A549 (cell line): Measurements from ENCODE around the gene QSOX1.

Source experiments
- BHLHE40 ChIP-seq: IDR thresholded peaks from 2 replicates; pipeline ENCODE4 v1.6.1; 2012; ENCODE audit warnings: low read depth, low read length, inconsistent platforms
- CEBPB ChIP-seq, 2 experiments: fragments of >200 bp in 1 of 2; sonication (Bioruptor Twin) in 1 of 2; formaldehyde crosslinking in 1 of 2; IDR thresholded peaks; 2 replicates each; pipeline ENCODE4 v1.6.1; 2012 to 2016
- EP300 ChIP-seq, 2 experiments: fragments of >200 bp; sonication (Bioruptor Twin); formaldehyde crosslinking; IDR thresholded peaks; 2 replicates in 1 of 2; 3 replicates in 1 of 2; pipeline ENCODE4 v1.6.1; 2016 to 2017
- HDAC2 ChIP-seq: fragments of 200-600 bp; sonication (generic); IDR thresholded peaks from 2 replicates; pipeline ENCODE4 v1.6.1; 2016
- MAFK ChIP-seq: fragments of 450-650 bp; IDR thresholded peaks from 2 replicates; pipeline ENCODE4 v1.6.1; 2014; ENCODE audit not compliant: partially characterized antibody
- POLR2A ChIP-seq: IDR thresholded peaks from 2 replicates; pipeline ENCODE4 v1.6.1; 2012; ENCODE audit warnings: mild to moderate bottlenecking, low read length
- RAD21 ChIP-seq, 2 experiments: fragments of >200 bp in 1 of 2; sonication (Bioruptor Twin) in 1 of 2; formaldehyde crosslinking in 1 of 2; IDR thresholded peaks in 1 of 2; conservative IDR thresholded peaks in 1 of 2; 2 replicates in 1 of 2; 3 replicates in 1 of 2; pipeline ENCODE4 v1.6.1; 2012 to 2018; ENCODE audit warnings: inconsistent platforms in 1 of 2
- RFX5 ChIP-seq: fragments of 450-650 bp; IDR thresholded peaks from 2 replicates; pipeline ENCODE4 v1.7.1; 2014; ENCODE audit warnings: antibody characterized with exemption, mild to moderate bottlenecking, moderate library complexity
- TF ChIP-seq, protein P1 (sequence below): fragments of >200 bp; sonication (Bioruptor Twin); formaldehyde crosslinking; IDR thresholded peaks from 3 replicates; pipeline ENCODE4 v1.5.1; 2016
- TF ChIP-seq, protein P2 (sequence below): IDR thresholded peaks from 2 replicates; pipeline ENCODE4 v1.6.1; 2012

DNA sequence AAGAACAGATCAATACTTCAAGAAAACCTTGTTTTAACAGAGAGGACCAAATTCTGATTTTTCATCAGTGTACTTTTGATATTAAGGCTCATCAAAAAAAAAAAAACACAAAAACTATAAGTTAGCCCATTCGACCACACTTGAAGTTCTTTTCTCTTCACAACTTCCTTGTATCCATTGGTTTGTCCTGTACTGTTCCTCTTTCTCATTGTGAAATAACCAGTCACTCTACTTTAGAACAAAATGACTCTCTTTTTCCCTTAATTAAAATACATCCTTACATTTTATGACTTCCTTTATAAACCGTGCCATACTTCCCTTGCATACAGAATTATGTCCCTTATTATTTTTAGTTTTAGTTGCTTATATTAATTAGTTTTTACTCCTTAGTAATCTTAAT is 8.4 kb downstream of the QSOX1 start:
- TF ChIP-seq POLR2A: no peak
- TF ChIP-seq RFX5: no peak
- no peak for TF ChIP-seq BHLHE40
- no peak for TF ChIP-seq MAFK
- TF ChIP-seq, protein P1, sequence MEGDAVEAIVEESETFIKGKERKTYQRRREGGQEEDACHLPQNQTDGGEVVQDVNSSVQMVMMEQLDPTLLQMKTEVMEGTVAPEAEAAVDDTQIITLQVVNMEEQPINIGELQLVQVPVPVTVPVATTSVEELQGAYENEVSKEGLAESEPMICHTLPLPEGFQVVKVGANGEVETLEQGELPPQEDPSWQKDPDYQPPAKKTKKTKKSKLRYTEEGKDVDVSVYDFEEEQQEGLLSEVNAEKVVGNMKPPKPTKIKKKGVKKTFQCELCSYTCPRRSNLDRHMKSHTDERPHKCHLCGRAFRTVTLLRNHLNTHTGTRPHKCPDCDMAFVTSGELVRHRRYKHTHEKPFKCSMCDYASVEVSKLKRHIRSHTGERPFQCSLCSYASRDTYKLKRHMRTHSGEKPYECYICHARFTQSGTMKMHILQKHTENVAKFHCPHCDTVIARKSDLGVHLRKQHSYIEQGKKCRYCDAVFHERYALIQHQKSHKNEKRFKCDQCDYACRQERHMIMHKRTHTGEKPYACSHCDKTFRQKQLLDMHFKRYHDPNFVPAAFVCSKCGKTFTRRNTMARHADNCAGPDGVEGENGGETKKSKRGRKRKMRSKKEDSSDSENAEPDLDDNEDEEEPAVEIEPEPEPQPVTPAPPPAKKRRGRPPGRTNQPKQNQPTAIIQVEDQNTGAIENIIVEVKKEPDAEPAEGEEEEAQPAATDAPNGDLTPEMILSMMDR: no peak
- TF ChIP-seq RAD21 (conservative IDR thresholded peaks at IDR 0.05 in 1 of 2, IDR thresholded peaks at IDR 0.05 in 1 of 2): no peak
- no peak for TF ChIP-seq CEBPB (IDR thresholded peaks at IDR 0.05)
- TF ChIP-seq, protein P2, sequence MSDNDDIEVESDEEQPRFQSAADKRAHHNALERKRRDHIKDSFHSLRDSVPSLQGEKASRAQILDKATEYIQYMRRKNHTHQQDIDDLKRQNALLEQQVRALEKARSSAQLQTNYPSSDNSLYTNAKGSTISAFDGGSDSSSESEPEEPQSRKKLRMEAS: no peak
- no peak for TF ChIP-seq HDAC2
- no peak for TF ChIP-seq EP300 (IDR thresholded peaks at IDR 0.05)
